Endothelial cell of umbilical vein (primary cell): Measurements from ENCODE around the gene PPP4C. TPM values are rescaled to one million over a fixed set of nuclear protein-coding genes. Genes with fewer than 3 reads are reported as not detected.
A peak's percentile ranks its signal among the peaks of the same experiment; 100 is the strongest.

Experiments
- BruUV-seq: library from RNA; stranded (reverse); fragments of 400-500 nt; replicated peaks from 2 replicates; lab custom pipeline; 2021; lab: Mats Ljungman, UMichigan
- CTCF ChIA-PET: fragments of 300-600, 350-600 bp; sonication (Branson Sonifier 250); formaldehyde crosslinking; loops from one replicate; lab custom pipeline; 2021; ENCODE audit warnings: antibody characterized with exemption, inconsistent platforms; lab: Charles Lee
- POLR2A ChIA-PET: fragments of 300-600, 350-600 bp; sonication (Branson Sonifier 250); formaldehyde crosslinking; loops from one replicate; lab custom pipeline; 2021; ENCODE audit warnings: antibody characterized with exemption, inconsistent platforms; lab: Charles Lee
- DNase-seq: peaks from one replicate; pipeline ENCODE4 v3.0.0-alpha.2; 2011; ENCODE audit warnings: low read depth, low spot score
- FAIRE-seq: peaks from 2 replicates; lab custom pipeline; 2011; peaks lifted over from hg19 to GRCh38; lab: Jason Lieb, UNC
- H2AFZ ChIP-seq: 2 replicates; pipeline ENCODE4 v1.6.0; 2012; ENCODE audit warnings: low read depth, low read length, control low read depth, inconsistent platforms
- H3K27ac ChIP-seq: 2 replicates; pipeline ENCODE4 v1.5.1; 2011; ENCODE audit warnings: low read depth, mild to moderate bottlenecking, control low read depth, low read length, moderate library complexity; ENCODE audit not compliant: insufficient read depth
- H3K27me3 ChIP-seq, 2 experiments: 2 replicates each; pipeline versions ENCODE4 v1.6.0 to v1.6.1; 2011; ENCODE audit warnings: low read length in 2 of 2, mixed read lengths in 1 of 2; ENCODE audit not compliant: control insufficient read depth in 2 of 2, insufficient read depth in 2 of 2
- H3K36me3 ChIP-seq, 2 experiments: 2 replicates in 1 of 2; 3 replicates in 1 of 2; pipeline ENCODE4 v1.5.1; 2011; ENCODE audit warnings: low read length in 2 of 2, mild to moderate bottlenecking in 1 of 2, moderate library complexity in 1 of 2; ENCODE audit not compliant: control insufficient read depth in 2 of 2, insufficient read depth in 2 of 2; ENCODE audit errors: extremely low read depth in 1 of 2
- H3K4me1 ChIP-seq: 3 replicates; pipeline ENCODE4 v1.5.1; 2011; ENCODE audit warnings: mild to moderate bottlenecking, low read length; ENCODE audit not compliant: control insufficient read depth, insufficient read depth; ENCODE audit errors: extremely low read depth
- H3K4me2 ChIP-seq: 2 replicates; pipeline ENCODE4 v1.6.1; 2011; ENCODE audit warnings: low read length, control low read depth, mixed read lengths; ENCODE audit not compliant: insufficient read depth
- H3K4me3 ChIP-seq, 3 experiments: fragments of 200-600 bp in 1 of 3; sonication (generic), shearing (Covaris generic) in 1 of 3; replicated peaks in 1 of 3; 2 replicates each; pipeline ENCODE4 v1.5.1; 2011 to 2016; ENCODE audit warnings: control low read depth in 3 of 3, low read length in 3 of 3, mild to moderate bottlenecking in 2 of 3, inconsistent platforms in 1 of 3, low read depth in 1 of 3, moderate library complexity in 1 of 3; ENCODE audit not compliant: insufficient read depth in 1 of 3
- H3K79me2 ChIP-seq: 2 replicates; pipeline ENCODE4 v1.6.0; 2012; ENCODE audit warnings: low read length, inconsistent platforms; ENCODE audit not compliant: control insufficient read depth, insufficient read depth
- H3K9ac ChIP-seq: replicated peaks from 2 replicates; pipeline ENCODE3; 2011; ENCODE audit warnings: low read length, control low read depth; ENCODE audit not compliant: insufficient read depth; ENCODE audit errors: extremely low read depth
- H3K9me1 ChIP-seq: replicated peaks from 3 replicates; pipeline ENCODE4 v1.6.0; 2011; ENCODE audit warnings: mild to moderate bottlenecking, low read length; ENCODE audit not compliant: control insufficient read depth, insufficient read depth; ENCODE audit errors: extremely low read depth
- H3K9me3 ChIP-seq: replicated peaks from 2 replicates; pipeline ENCODE4 v1.5.1; 2012; ENCODE audit warnings: low read length, inconsistent platforms; ENCODE audit not compliant: control insufficient read depth, insufficient read depth
- H4K20me1 ChIP-seq: replicated peaks from 2 replicates; pipeline ENCODE3; 2011; ENCODE audit warnings: mild to moderate bottlenecking, low read length; ENCODE audit not compliant: control insufficient read depth, insufficient read depth; ENCODE audit errors: extremely low read depth
- EZH2 ChIP-seq: IDR thresholded peaks from 2 replicates; pipeline ENCODE4 v1.6.1; 2012; ENCODE audit warnings: borderline replicate concordance, low read depth, mild to moderate bottlenecking, moderate library complexity, low read length, inconsistent platforms; ENCODE audit not compliant: severe bottlenecking
- FOS ChIP-seq: IDR thresholded peaks from 2 replicates; pipeline ENCODE4 v1.6.1; 2011; ENCODE audit warnings: mild to moderate bottlenecking, low read length, moderate library complexity, borderline replicate concordance; ENCODE audit not compliant: insufficient read depth
- GATA2 ChIP-seq: IDR thresholded peaks from 2 replicates; pipeline ENCODE4 v1.7.0; 2011; ENCODE audit warnings: low read depth, mild to moderate bottlenecking, moderate library complexity, mixed read lengths, low read length; ENCODE audit not compliant: insufficient read length, insufficient read depth
- JUN ChIP-seq: IDR thresholded peaks from 2 replicates; pipeline ENCODE4 v1.6.1; 2011; ENCODE audit warnings: borderline replicate concordance, low read depth; ENCODE audit not compliant: insufficient read length, insufficient read depth
- MYC ChIP-seq: IDR thresholded peaks from one replicate; pipeline ENCODE4 v1.6.1; 2011; ENCODE audit warnings: mild to moderate bottlenecking, low read depth, low read length
- POLR2A ChIP-seq: IDR thresholded peaks from 2 replicates; pipeline ENCODE4 v1.6.1; 2012; ENCODE audit warnings: low read depth, mild to moderate bottlenecking, control low read depth, low read length
- POLR2AphosphoS5 ChIP-seq: IDR thresholded peaks from 2 replicates; pipeline ENCODE4 v1.6.1; 2012; ENCODE audit warnings: low read depth, mild to moderate bottlenecking, control low read depth, low read length, moderate library complexity; ENCODE audit not compliant: insufficient read depth
- dilution Hi-C: fragments of 300-500 bp; cut with MboI; formaldehyde crosslinking; loops from one replicate; pipeline ENCODE4 v1.15.0; 2019; ENCODE audit warnings: low sequenced_read_pairs; ENCODE audit not compliant: extremely low pct_ligation_motif_present
- intact Hi-C: fragments of 100-400 bp; cut with micrococcal nuclease; formaldehyde crosslinking; loops from one replicate; pipeline ENCODE4 v1.10.0; 2022
- polyA plus RNA-seq, 4 experiments: library from polyadenylated mRNA; depleted of rRNA in 3 of 4; stranded (reverse) in 3 of 4; unstranded in 1 of 4; fragments of >200 nt; gene quantifications; 2 replicates each; pipeline versions ENCODE4 v1.2.1 to v1.2.3, GENCODE V29; 2011 to 2012; ENCODE audit warnings: missing spikeins in 1 of 4
- total RNA-seq: library from RNA; stranded (reverse); gene quantifications from 2 replicates; pipeline ENCODE4 v1.2.3, GENCODE V29; 2021
- TF ChIP-seq, protein P1 (sequence below), 2 donors: IDR thresholded peaks; 1 replicate in 1 of 2; 2 replicates in 1 of 2; pipeline ENCODE4 v1.5.1; 2011; ENCODE audit warnings: low read length in 2 of 2, mild to moderate bottlenecking in 2 of 2, moderate library complexity in 2 of 2, control low read depth in 1 of 2, inconsistent platforms in 1 of 2, low read depth in 1 of 2; ENCODE audit not compliant: insufficient read depth in 1 of 2; ENCODE audit errors: extremely low read depth in 1 of 2

PPP4C gene
- total and polyA plus RNA-seq, 2 donors (not counting 3 experiments of a cell fraction or from before 2014, with no cell fraction given) = 167 to 327 TPM

DNA sequence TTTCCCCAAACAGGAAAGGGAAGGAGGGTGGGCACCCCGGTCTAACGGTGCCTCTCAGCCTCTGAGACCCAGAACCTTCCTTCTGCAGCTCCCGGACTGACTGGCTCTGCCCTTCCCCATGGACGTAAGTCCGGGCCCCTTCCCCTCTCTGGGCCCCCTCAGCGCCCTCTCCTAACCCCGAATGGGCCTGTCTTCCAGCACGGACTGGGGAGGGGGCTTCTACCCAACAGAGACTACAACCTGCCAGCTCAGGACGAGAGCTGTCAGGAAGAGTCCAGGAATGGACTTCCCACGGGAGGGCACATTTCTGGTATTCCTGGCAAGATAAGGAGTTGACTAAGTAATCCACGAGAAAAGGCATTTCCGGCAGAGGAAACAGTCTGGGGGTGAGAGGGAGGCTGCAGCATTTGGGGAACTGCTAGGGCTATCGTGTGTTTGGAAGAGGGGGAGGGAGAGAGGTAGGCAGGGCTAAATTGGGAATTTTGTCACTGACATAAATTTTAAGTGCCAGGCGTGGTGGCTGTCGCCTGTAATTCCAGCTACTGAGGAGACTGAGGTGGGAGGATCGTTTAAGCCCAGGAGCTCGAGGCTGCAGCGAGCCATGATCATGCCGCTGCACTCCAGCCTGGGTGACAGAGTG, 22.3 kb upstream of the PPP4C start:
- intact Hi-C loops (loop anchor here (2.0 kb wide), 1 partner anchor 21 kb away; no protein-coding TSS in a partner anchor), dilution Hi-C loops (no loop called here)
- ChIA-PET POLR2A (interaction anchor here (0.6 to 2.7 kb wide), 2 partner anchors 12 to 37 kb away, joined by 4 to 21 read pairs; partner anchors contain the start of gene ALDOA), CTCF (interaction anchor here (1.1 to 3.5 kb wide), 7 partner anchors 9 to 353 kb away, joined by 3 to 20 read pairs (median 5); partner anchors contain the start of genes ALDOA and TBX6)
- TSS peak; percentile 76 for BruUV-seq
- Histone ChIP-seq H3K27ac (peak overlapping the region; percentile 72), H3K27me3 (no peaks in the 10 kb centered on the region), H3K79me2 (peaks cover 4% of the 10 kb centered on the region), H3K4me3 (peak overlapping the region; percentile 62 to 75 (median 70)), H3K4me2 (peak overlapping the region; percentile 61), H2AFZ (peak overlapping the region; percentile 40), H3K9me1 (no peaks in the 10 kb centered on the region), H3K9ac (peak overlapping the region; percentile 73), H4K20me1 (no peaks in the 10 kb centered on the region), H3K36me3 (peaks cover 0 to 5% of the 10 kb centered on the region in 2 experiments), H3K9me3 (no peaks in the 10 kb centered on the region), H3K4me1 (peaks cover 35% of the 10 kb centered on the region)
- TF ChIP-seq POLR2AphosphoS5 = peak; percentile 77
- peak; percentile 89 for TF ChIP-seq GATA2
- TF ChIP-seq, protein P1, sequence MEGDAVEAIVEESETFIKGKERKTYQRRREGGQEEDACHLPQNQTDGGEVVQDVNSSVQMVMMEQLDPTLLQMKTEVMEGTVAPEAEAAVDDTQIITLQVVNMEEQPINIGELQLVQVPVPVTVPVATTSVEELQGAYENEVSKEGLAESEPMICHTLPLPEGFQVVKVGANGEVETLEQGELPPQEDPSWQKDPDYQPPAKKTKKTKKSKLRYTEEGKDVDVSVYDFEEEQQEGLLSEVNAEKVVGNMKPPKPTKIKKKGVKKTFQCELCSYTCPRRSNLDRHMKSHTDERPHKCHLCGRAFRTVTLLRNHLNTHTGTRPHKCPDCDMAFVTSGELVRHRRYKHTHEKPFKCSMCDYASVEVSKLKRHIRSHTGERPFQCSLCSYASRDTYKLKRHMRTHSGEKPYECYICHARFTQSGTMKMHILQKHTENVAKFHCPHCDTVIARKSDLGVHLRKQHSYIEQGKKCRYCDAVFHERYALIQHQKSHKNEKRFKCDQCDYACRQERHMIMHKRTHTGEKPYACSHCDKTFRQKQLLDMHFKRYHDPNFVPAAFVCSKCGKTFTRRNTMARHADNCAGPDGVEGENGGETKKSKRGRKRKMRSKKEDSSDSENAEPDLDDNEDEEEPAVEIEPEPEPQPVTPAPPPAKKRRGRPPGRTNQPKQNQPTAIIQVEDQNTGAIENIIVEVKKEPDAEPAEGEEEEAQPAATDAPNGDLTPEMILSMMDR (IDR thresholded peaks at IDR 0.05; ENCODE audit: extremely low read depth in 1 of 2, insufficient read depth in 1 of 2, low read depth in 1 of 2, low read length in 2 of 2) = no peak
- TF ChIP-seq FOS = peak; percentile 18
- no peak for TF ChIP-seq EZH2
- no peak for TF ChIP-seq MYC
- TF ChIP-seq JUN = peak; percentile 23
- TF ChIP-seq POLR2A = peak; percentile 43
- DNase-seq = peak; percentile 59
- no peak for FAIRE-seq
